ENCODE measurements around the gene SPTB.

Gene SPTB

DNA sequence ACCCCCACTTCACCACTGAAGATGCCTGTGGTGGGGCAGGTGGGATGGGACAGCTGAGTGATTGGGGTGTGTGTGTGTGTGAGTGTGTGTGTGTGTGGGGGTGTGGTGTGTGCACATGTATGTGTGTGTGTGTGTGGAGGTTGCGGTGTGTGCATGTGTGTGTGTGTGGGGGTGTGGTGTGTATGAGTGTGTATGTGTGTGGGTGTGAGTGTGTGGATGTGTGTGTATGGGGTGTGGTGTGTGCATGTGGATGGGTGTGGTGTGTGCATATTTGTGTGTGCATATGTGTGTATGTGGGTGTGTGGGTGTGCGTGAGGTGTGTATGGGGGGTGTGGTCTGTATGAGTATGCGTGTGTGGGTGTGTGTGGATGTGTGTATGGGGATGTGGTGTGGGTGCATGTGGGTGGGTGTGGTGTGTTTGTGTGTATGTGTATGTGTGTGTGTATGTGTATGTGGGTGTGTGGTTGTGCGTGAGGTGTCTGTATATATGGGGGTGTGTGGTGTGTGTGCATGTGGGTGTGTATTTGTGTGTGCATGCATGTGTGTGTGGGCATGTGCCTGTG lies 113.9 kb downstream of the SPTB start:
- ATAC-seq (no peak), DNase-seq (no peak)

DNA sequence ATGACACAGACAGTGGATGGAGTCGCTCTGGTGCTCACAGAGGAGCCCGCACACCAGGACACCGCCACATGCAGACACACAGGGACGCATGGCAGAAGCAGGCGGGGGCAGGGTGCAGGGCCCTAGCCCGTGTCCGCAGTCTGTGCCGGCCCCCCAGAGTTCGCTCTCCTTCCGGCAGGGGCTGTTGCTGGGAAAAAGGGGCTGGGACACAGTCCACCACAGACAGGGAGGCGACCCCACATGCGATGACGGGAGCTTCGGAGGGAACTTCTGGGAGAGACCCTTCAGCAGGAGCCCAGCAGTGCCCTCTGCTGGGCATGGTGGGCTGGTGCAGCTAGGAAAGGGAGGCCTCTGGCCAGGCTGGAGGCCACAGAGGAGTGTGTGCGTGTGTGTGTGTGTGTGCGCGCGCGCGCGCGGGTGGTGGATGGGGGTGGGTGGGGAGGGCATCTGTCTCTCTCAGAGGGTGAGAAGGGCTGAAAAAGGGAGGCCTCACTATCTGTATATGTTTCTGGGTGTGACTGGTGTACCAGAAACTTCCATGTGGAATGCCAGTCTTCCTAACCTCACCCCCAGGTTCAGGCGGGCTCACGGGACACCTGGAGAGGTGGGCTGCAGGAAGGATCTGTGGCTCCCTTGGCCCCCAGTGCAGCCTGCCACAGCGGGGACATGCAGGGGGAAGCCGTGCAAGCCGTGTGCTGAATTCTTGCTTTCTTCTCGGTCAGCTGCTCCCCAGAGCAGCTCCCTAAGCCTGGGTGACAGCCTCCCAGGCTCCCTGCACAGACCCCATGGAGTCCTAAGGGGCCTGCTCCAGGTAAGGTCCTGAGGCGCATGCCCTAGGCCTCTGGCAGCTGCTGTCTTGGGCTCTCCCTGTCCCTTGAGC lies 114.8 kb downstream of the SPTB start:
- DNase-seq (peak; percentile 74), ATAC-seq (peak; percentile 67)

DNA sequence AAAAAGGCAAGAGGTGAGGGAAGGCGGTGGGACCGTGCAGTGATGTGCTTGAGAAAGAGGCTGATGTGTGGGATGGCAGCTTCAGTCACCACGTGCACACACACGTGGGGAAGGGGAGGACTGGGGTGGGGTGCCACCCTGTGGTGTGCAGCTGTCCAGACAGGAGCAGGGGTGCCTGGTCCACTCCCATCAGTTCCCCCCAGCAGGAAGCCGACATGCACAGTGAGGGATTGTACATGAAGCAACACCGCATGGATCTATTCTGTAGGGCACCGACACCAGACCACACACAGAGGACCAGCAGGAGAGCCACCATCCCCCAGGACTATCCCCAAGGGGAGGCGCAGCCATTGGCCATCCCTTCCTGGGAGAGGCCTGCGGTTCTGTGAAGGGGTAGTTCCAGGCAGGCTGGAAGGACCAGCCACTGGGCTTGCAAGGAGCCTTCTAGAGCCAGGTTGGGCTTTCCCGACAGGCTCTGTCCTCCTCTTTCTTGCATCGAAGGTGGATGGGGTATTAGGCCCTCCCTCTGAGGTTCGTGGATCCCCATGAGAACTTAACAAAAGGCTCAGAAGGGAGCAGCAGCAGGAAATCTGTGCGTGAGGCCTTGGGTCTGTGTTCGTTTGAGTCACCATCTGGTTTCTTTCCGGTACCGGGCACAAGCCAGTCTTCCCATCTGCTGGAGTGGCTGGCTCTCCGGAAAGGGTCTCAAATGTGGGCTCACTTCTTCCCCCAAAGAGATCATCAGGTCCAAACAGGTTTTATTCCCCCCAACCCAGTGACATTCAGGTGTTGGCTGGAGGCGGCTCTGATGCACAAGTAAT lies 115.7 kb downstream of the SPTB start:
- no peak for ATAC-seq
- DNase-seq, result peak; percentile 13

GRCh38 chr14:64763085-64763782 lies 116.5 kb downstream of the SPTB start:
- no peak for DNase-seq
- ATAC-seq, result no peak

DNA sequence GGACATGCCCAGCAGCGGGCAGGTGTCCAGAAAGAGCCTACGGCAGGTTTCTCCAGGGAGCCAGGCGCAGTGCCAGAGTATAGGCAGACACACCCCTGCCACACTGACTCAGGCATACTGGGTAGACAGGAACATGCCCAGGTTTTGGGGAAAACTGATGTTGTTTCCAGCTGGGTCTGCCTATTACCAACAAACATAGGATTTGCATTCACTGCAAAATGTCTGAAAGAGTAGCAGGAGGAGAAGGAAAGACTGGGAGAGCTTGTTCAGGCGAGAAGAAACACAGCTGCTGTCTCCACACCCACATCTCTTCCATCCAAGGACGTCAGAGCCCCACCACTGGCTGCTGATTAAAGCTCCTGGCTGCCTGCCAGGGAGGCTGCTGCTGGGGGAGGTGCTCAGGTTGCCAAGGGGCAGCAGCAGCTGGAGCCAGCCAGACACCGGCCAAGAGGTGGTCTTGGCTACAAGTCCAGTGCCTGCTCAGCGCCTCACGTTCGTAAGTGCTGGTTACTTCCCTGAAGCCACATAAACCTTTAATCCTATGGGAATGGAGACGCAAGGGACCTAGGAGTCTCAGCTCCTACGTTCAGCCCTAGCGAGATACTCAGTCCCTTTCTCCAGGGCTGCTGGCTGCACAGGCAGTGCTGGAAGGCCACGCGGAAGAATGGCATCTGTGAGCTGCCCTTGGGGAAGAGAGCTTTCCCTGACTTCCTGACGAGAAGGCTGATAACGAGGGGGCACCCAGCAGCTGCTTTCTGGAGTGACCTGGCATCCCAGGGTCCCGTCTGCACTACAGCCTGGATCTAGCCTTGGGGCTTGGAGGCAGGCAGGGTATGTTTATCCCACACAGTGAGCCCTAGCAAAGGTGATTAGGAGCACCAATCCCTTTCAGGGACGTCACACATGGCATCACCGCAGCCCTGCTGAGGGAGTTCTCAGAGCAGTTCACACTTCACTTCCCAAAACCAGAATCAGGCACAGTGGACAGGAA lies 117.4 kb downstream of the SPTB start:
- ATAC-seq (no peak), DNase-seq (peak; percentile 44)

GRCh38 chr14:64761441-64762043 lies 118.2 kb downstream of the SPTB start:
- DNase-seq (no peak), ATAC-seq (no peak)

DNA sequence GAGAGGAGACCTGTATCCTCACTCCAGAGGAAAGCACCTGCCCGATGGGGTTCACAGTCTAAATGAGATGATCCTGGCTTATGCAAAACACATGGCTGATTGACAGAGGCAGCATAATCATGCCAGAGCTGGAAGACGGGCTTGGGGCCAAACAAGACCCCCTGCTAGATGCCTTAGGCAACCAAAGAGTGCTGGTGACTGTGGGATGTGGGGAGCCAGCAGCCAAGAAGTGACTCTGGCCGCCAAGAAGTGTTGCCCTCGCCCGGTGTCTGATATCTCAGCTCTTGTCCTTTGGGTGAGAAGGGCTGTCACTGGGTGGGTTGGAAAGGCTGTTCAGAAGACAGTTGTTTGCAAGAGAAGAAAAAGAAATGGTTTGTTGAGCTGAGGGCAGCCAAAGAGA lies 118.8 kb downstream of the SPTB start:
- ATAC-seq (no peak), DNase-seq (no peak)

DNA sequence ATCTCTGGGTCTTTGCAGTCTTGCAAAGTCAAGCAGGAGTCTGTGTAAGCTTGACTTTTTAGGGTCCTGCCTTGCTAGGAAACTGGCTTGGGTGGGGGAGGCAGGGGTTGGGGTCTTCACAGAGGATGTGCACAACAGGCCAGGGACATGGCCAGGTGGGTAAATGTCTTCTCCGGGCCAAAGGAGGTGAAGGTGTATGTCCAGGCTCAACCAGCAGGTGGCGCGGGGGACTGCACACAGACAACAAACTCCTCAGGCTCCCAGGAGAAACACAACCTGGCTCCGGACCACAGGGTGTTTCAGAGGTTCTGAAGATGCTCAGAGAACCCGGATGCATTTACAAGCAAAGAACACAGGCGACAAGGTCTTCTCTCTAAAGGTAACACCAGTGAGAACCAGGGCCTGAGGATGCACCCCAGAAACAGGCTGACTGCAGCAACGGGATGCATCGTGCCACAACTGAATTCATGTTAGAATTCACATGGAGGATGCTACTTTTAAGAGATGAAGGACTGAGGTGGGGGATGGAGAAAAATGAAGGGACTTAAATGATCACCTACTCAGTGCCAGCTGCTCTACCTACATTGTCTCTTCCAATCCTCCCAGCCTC lies 119.5 kb downstream of the SPTB start:
- peak; percentile 68 for DNase-seq
- no peak for ATAC-seq

- DNase-seq (no peak), ATAC-seq (no peak)
These were observed 120.2 kb downstream of the SPTB start for GRCh38 chr14:64759555-64759938.

GRCh38 chr14:64758691-64759554 lies 120.8 kb downstream of the SPTB start:
- ATAC-seq (no peak), DNase-seq (no peak)

DNA sequence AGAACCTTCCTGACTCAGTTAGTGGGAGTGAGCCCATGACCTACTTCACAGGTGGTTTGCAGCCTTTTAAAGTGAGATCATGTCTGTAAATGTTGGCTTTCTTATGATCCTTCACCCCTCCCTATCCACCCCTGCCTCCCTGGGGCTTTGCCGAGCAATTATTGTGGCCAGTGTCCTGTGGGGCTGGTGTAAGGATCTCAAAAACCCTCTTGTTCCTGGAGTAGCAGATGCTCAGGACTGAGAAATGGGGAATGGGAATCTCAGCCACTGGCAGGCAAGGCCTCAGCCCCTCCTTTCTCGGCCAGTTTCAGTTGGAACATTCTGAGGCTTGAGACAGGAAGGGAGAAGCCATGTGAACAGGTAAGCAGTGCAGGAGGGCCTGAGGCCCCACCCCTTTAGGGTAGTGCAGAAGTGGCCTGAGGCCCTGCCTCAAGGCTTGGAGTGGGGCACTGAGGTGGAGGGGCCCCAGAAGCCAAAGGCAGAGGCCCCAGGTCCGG lies 121.6 kb downstream of the SPTB start:
- DNase-seq, result no peak

DNA sequence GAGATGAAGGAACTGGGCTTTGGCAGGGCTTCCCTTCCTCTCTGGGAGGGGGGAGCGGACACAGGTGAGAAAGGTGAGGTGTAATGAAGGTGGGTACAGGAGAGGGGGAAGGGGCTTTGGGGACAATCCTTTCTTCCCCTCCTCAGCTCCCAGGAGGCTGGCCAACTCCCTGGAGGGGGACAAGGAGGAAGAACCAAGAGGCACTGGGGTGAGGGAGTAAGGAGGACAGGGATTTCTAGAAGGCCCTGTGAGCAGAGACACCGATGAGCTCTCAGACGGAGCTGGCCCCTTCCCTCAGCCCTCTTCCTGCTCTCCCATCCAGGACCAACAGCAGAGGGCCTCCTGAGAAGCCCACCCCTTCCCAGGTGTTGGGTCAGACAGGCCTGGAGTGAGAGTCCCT lies 122.1 kb downstream of the SPTB start:
- no peak for DNase-seq
- no peak for ATAC-seq

More for the DNA sequence above, 121.6 kb downstream of the SPTB start:
- ATAC-seq, result no peak

- no peak for DNase-seq
- no peak for ATAC-seq
These were observed 123.0 kb downstream of the SPTB start for GRCh38 chr14:64756712-64757111.

GRCh38 chr14:64755781-64756221 lies 123.9 kb downstream of the SPTB start:
- DNase-seq (peak; percentile 13), ATAC-seq (peak; percentile 55)

DNA sequence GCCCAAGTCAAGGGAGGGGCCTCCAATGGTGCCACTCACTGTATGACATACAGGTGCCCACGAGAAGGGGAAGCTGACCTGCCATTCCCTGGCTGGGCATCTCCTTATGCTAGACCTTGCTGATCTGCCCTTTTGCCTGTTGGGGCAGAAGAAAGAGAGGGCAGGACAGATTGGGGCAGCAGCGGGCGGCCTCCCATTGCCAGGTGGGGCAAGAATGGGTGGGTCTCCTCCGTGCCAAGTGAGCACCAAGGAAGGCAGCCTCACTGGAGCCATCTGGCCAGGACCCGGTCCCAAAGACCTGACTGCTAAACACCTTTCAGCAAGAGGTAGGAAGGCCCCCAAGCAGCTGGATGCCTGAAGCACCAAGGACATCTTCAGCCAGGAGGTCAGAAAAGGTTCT lies 125.0 kb downstream of the SPTB start:
- DNase-seq (no peak), ATAC-seq (no peak)

- DNase-seq (no peak), ATAC-seq (no peak)
These were observed 125.7 kb downstream of the SPTB start for GRCh38 chr14:64753999-64754398.

DNA sequence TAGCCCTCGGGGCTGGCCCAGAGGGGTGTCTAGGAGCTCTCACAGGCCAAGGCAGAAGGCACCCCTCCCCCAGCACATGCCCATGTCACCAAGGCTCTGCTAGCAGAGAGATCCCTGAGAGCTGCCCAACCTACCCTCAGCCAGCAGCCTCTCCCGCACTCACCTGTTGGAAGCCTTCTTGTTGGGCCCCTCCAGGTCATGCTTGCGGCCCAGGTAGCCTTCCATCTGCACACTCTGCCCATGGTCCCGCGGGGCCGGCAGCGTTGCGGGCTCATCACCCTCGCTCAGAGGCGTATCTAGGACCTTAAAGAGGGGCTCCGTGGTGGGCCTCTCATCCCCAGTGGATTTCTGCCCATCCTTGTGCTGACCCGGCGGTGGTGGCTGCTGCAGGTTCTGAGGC lies 126.3 kb downstream of the SPTB start:
- ATAC-seq, result no peak
- no peak for DNase-seq

DNA sequence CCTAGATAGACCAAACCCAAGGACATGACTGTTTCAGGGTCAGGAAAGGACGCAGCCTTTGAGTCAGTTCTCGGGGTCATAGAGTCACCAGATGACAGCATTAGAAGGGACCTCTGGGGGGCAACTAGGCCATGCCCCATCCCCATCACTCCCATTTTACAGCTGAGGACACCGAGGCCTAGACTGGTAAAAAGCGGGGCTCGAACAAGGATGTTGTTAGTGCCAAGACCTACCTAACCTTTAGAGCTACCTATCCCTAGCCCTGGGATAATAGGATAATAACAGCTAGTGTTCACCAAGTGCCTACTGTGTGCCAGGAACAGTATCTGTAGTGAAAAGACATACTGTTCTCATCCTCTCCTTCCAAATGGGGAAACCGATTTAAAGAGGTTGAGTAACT lies 126.8 kb downstream of the SPTB start:
- no peak for ATAC-seq
- DNase-seq, result no peak
